OCI-LY3 (cell line): Measurements from ENCODE around the gene TTC23.

Experiments used
- H2AFZ ChIP-seq: fragments of 200-600, 300-600 bp; shearing (Covaris generic); 2 replicates; pipeline ENCODE4 v1.6.0; 2014; ENCODE audit warnings: antibody characterized with exemption, low read depth, low read length
- H3K27ac ChIP-seq: fragments of 200-600, 300-600 bp; sonication (generic); 2 replicates; pipeline ENCODE4 v1.5.1; 2014; ENCODE audit warnings: mild to moderate bottlenecking, low read length, moderate library complexity, mixed read lengths
- H3K27me3 ChIP-seq: fragments of 200-600, 300-600 bp; sonication (generic); 2 replicates; pipeline ENCODE4 v1.6.1; 2014; ENCODE audit warnings: low read depth, low read length, mixed read lengths
- H3K36me3 ChIP-seq: fragments of 200-600, 300-600 bp; sonication (generic); replicated peaks from 2 replicates; pipeline ENCODE3; 2014; ENCODE audit warnings: low read depth, low read length, mixed read lengths
- H3K4me1 ChIP-seq: fragments of 300-600, 200-600 bp; sonication (generic); 2 replicates; pipeline ENCODE4 v1.6.1; 2014; ENCODE audit warnings: low read length, mixed read lengths
- H3K4me2 ChIP-seq: fragments of 200-600, 300-600 bp; sonication (generic); 2 replicates; pipeline ENCODE4 v1.6.1; 2014; ENCODE audit warnings: low read length, mixed read lengths
- H3K4me3 ChIP-seq: fragments of 300-600, 200-600 bp; sonication (generic); 2 replicates; pipeline ENCODE4 v1.5.1; 2014; ENCODE audit warnings: antibody characterized with exemption, mild to moderate bottlenecking, low read length, moderate library complexity
- H3K79me2 ChIP-seq: fragments of 300-600, 200-600 bp; shearing (Covaris generic); 2 replicates; pipeline ENCODE4 v1.6.1; 2014; ENCODE audit warnings: mild to moderate bottlenecking, low read length, mixed read lengths
- H3K9ac ChIP-seq: fragments of 300-600, 200-600 bp; shearing (Covaris generic); 2 replicates; pipeline ENCODE4 v1.6.0; 2014; ENCODE audit warnings: mild to moderate bottlenecking, low read length, moderate library complexity
- H3K9me3 ChIP-seq: fragments of 200-600, 300-600 bp; shearing (Covaris generic); 2 replicates; pipeline ENCODE4 v1.6.1; 2014; ENCODE audit warnings: low read length, mixed read lengths; ENCODE audit not compliant: insufficient read depth
- H4K20me1 ChIP-seq: fragments of 200-600, 300-600 bp; sonication (generic); 2 replicates; pipeline ENCODE4 v1.6.1; 2016; ENCODE audit warnings: low read length, mixed read lengths; ENCODE audit not compliant: insufficient read depth
- CTCF ChIP-seq: fragments of 200-600, 300-600 bp; sonication (generic); IDR thresholded peaks from 2 replicates; pipeline ENCODE4 v1.5.1; 2014; ENCODE audit warnings: antibody characterized with exemption, low read length, low read depth
- EZH2phosphoT487 ChIP-seq: fragments of 200-600 bp; shearing (Covaris generic); IDR thresholded peaks from 2 replicates; pipeline ENCODE4 v1.6.1; 2018; ENCODE audit warnings: antibody characterized with exemption, mixed run types, low read depth

The TTC23 gene

GRCh38 chr15:99139276-99139675 lies 110.1 kb downstream of the TTC23 start:
- Histone ChIP-seq H3K27me3 (peaks cover 31% of the 10 kb centered on the region), H3K79me2 (no peaks in the 10 kb centered on the region), H3K4me2 (no peak overlapping the region), H4K20me1 (no peaks in the 10 kb centered on the region), H3K4me3 (no peak overlapping the region), H3K36me3 (no peaks in the 10 kb centered on the region), H2AFZ (no peak overlapping the region), H3K27ac (no peak overlapping the region), H3K9me3 (no peaks in the 10 kb centered on the region), H3K9ac (no peak overlapping the region), H3K4me1 (no peaks in the 10 kb centered on the region)
- TF ChIP-seq EZH2phosphoT487 (no peak), CTCF (no peak)

DNA sequence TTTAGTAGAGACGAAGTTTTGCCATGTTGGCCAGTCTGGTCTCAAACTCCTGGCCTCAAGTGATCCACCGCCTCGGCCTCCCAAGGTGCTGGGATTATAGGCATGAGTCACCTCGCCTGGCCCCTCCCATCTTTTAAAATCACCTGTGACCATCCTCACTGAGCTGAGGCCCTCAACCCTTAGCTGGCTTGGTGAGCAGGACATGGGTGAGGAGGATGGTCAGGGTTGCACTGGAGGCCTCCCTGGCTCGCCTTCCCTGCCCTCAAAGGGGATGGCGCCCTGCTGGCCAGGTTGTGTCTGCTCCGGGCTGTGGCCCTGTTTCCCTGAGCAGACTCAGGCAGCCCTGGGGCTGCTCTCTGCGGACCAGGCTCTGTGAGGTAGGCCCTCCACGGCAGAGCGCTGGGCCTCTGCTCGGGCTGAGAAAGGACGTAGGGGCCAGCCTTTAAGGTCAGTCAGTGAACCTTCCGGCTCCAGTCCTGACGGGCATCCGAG lies 110.8 kb downstream of the TTC23 start:
- H3K27ac ChIP-seq, result no peak overlapping the region
- H3K4me2 ChIP-seq, result no peak overlapping the region

DNA sequence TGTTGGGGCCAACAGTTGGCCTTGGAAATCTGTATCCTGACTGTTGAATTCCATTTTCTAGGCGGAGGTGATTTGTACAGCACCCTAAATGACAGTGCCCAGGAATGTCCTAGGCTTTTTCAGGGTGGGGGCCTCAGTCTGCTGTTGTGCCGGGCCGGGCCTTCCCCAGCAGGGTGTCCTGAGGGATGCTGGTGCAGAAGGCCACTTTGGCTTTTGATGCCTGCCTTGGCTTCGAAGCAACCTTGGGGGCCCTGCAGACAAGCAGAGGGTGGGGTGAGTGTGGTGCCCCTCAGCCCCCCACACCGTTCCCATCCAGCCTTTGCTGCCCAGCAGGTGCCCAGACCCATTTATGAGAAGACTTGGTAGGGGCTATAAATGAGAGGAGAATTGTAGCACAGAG lies 111.5 kb downstream of the TTC23 start:
- no peaks in the 10 kb centered on the region for H4K20me1 ChIP-seq
- TF ChIP-seq CTCF, result no peak
- TF ChIP-seq EZH2phosphoT487, result no peak
- no peaks in the 10 kb centered on the region for H3K9me3 ChIP-seq
- no peak overlapping the region for H3K27ac ChIP-seq
- no peak overlapping the region for H2AFZ ChIP-seq
- H3K79me2 ChIP-seq, result no peaks in the 10 kb centered on the region
- H3K9ac ChIP-seq, result no peak overlapping the region
- peaks cover 32% of the 10 kb centered on the region for H3K27me3 ChIP-seq
- H3K4me1 ChIP-seq, result no peaks in the 10 kb centered on the region
- H3K4me2 ChIP-seq, result no peak overlapping the region
- H3K4me3 ChIP-seq, result no peak overlapping the region
- H3K36me3 ChIP-seq, result no peaks in the 10 kb centered on the region

More for the DNA sequence above, 110.8 kb downstream of the TTC23 start:
- H3K9ac ChIP-seq, result no peak overlapping the region
- no peaks in the 10 kb centered on the region for H3K79me2 ChIP-seq
- no peaks in the 10 kb centered on the region for H4K20me1 ChIP-seq
- H3K36me3 ChIP-seq, result no peaks in the 10 kb centered on the region
- H3K9me3 ChIP-seq, result no peaks in the 10 kb centered on the region
- H3K4me3 ChIP-seq, result no peak overlapping the region
- no peak overlapping the region for H2AFZ ChIP-seq
- TF ChIP-seq CTCF, result no peak
- no peaks in the 10 kb centered on the region for H3K4me1 ChIP-seq
- H3K27me3 ChIP-seq, result peaks cover 31% of the 10 kb centered on the region

GRCh38 chr15:99137111-99137546 lies 112.3 kb downstream of the TTC23 start:
- Histone ChIP-seq H3K27ac (no peak overlapping the region), H3K4me2 (no peak overlapping the region), H3K27me3 (peaks cover 36% of the 10 kb centered on the region), H3K9ac (no peak overlapping the region), H2AFZ (no peak overlapping the region), H3K36me3 (no peaks in the 10 kb centered on the region), H3K79me2 (no peaks in the 10 kb centered on the region), H3K4me3 (no peak overlapping the region), H3K4me1 (no peaks in the 10 kb centered on the region), H3K9me3 (no peaks in the 10 kb centered on the region), H4K20me1 (no peaks in the 10 kb centered on the region)
- TF ChIP-seq CTCF (no peak), EZH2phosphoT487 (no peak)
